ENCODE results near the gene CEP192.

CEP192 gene

GRCh38 chr18:13145636-13146190 is 154.6 kb downstream of the CEP192 start:
- DNase-seq, result no peak

- no peak for DNase-seq
These were observed 156.0 kb downstream of the CEP192 start for GRCh38 chr18:13147130-13147529.

- no peak for DNase-seq
These were observed 160.5 kb downstream of the CEP192 start for GRCh38 chr18:13151656-13152055.

GRCh38 chr18:13158428-13158827 is 167.3 kb downstream of the CEP192 start:
- DNase-seq, result no peak

- DNase-seq, result no peak
These were observed 168.4 kb downstream of the CEP192 start for GRCh38 chr18:13159579-13159978.

- DNase-seq, result no peak
These were observed 170.2 kb downstream of the CEP192 start for GRCh38 chr18:13161276-13161899.

GRCh38 chr18:13163167-13163927 is 172.2 kb downstream of the CEP192 start:
- DNase-seq, result no peak

- DNase-seq, result no peak
These were observed 173.2 kb downstream of the CEP192 start for GRCh38 chr18:13164406-13164805.

- DNase-seq, result no peak
These were observed 174.7 kb downstream of the CEP192 start for GRCh38 chr18:13165636-13166423.

- DNase-seq, result no peak
These were observed 182.5 kb downstream of the CEP192 start for GRCh38 chr18:13173578-13174145.

All from activated CD4-positive, alpha-beta T cell treated with anti-CD3 and anti-CD28 coated beads, Interleukin-2, amount 50 U/mL, for 4 hours (primary cell).